Endothelial cell of umbilical vein (primary cell): ENCODE data around the gene CAMTA1. TPM values are rescaled to one million over a fixed set of nuclear protein-coding genes. Genes with fewer than 3 reads are reported as not detected.

Experiments
- BruUV-seq: library from RNA; stranded (reverse); fragments of 400-500 nt; replicated peaks from 2 replicates; lab custom pipeline; 2021; lab: Mats Ljungman, UMichigan
- CTCF ChIA-PET: fragments of 300-600, 350-600 bp; sonication (Branson Sonifier 250); formaldehyde crosslinking; loops from one replicate; lab custom pipeline; 2021; ENCODE audit warnings: antibody characterized with exemption, inconsistent platforms; lab: Charles Lee
- POLR2A ChIA-PET: fragments of 300-600, 350-600 bp; sonication (Branson Sonifier 250); formaldehyde crosslinking; loops from one replicate; lab custom pipeline; 2021; ENCODE audit warnings: antibody characterized with exemption, inconsistent platforms; lab: Charles Lee
- DNase-seq: peaks from one replicate; pipeline ENCODE4 v3.0.0-alpha.2; 2011; ENCODE audit warnings: low read depth, low spot score
- FAIRE-seq: peaks from 2 replicates; lab custom pipeline; 2011; peaks lifted over from hg19 to GRCh38; lab: Jason Lieb, UNC
- H2AFZ ChIP-seq: 2 replicates; pipeline ENCODE4 v1.6.0; 2012; ENCODE audit warnings: low read depth, low read length, control low read depth, inconsistent platforms
- H3K27ac ChIP-seq: 2 replicates; pipeline ENCODE4 v1.5.1; 2011; ENCODE audit warnings: low read depth, mild to moderate bottlenecking, control low read depth, low read length, moderate library complexity; ENCODE audit not compliant: insufficient read depth
- H3K27me3 ChIP-seq, 2 experiments: 2 replicates each; pipeline versions ENCODE4 v1.6.0 to v1.6.1; 2011; ENCODE audit warnings: low read length in 2 of 2, mixed read lengths in 1 of 2; ENCODE audit not compliant: control insufficient read depth in 2 of 2, insufficient read depth in 2 of 2
- H3K36me3 ChIP-seq, 2 experiments: 2 replicates in 1 of 2; 3 replicates in 1 of 2; pipeline ENCODE4 v1.5.1; 2011; ENCODE audit warnings: low read length in 2 of 2, mild to moderate bottlenecking in 1 of 2, moderate library complexity in 1 of 2; ENCODE audit not compliant: control insufficient read depth in 2 of 2, insufficient read depth in 2 of 2; ENCODE audit errors: extremely low read depth in 1 of 2
- H3K4me1 ChIP-seq: 3 replicates; pipeline ENCODE4 v1.5.1; 2011; ENCODE audit warnings: mild to moderate bottlenecking, low read length; ENCODE audit not compliant: control insufficient read depth, insufficient read depth; ENCODE audit errors: extremely low read depth
- H3K4me2 ChIP-seq: 2 replicates; pipeline ENCODE4 v1.6.1; 2011; ENCODE audit warnings: low read length, control low read depth, mixed read lengths; ENCODE audit not compliant: insufficient read depth
- H3K4me3 ChIP-seq, 3 experiments: fragments of 200-600 bp in 1 of 3; sonication (generic), shearing (Covaris generic) in 1 of 3; replicated peaks in 1 of 3; 2 replicates each; pipeline ENCODE4 v1.5.1; 2011 to 2016; ENCODE audit warnings: control low read depth in 3 of 3, low read length in 3 of 3, mild to moderate bottlenecking in 2 of 3, inconsistent platforms in 1 of 3, low read depth in 1 of 3, moderate library complexity in 1 of 3; ENCODE audit not compliant: insufficient read depth in 1 of 3
- H3K79me2 ChIP-seq: 2 replicates; pipeline ENCODE4 v1.6.0; 2012; ENCODE audit warnings: low read length, inconsistent platforms; ENCODE audit not compliant: control insufficient read depth, insufficient read depth
- H3K9ac ChIP-seq: replicated peaks from 2 replicates; pipeline ENCODE3; 2011; ENCODE audit warnings: low read length, control low read depth; ENCODE audit not compliant: insufficient read depth; ENCODE audit errors: extremely low read depth
- H3K9me1 ChIP-seq: replicated peaks from 3 replicates; pipeline ENCODE4 v1.6.0; 2011; ENCODE audit warnings: mild to moderate bottlenecking, low read length; ENCODE audit not compliant: control insufficient read depth, insufficient read depth; ENCODE audit errors: extremely low read depth
- H3K9me3 ChIP-seq: replicated peaks from 2 replicates; pipeline ENCODE4 v1.5.1; 2012; ENCODE audit warnings: low read length, inconsistent platforms; ENCODE audit not compliant: control insufficient read depth, insufficient read depth
- H4K20me1 ChIP-seq: replicated peaks from 2 replicates; pipeline ENCODE3; 2011; ENCODE audit warnings: mild to moderate bottlenecking, low read length; ENCODE audit not compliant: control insufficient read depth, insufficient read depth; ENCODE audit errors: extremely low read depth
- CTCF ChIP-seq, 2 donors: IDR thresholded peaks; 1 replicate in 1 of 2; 2 replicates in 1 of 2; pipeline ENCODE4 v1.5.1; 2011; ENCODE audit warnings: low read length in 2 of 2, mild to moderate bottlenecking in 2 of 2, moderate library complexity in 2 of 2, control low read depth in 1 of 2, inconsistent platforms in 1 of 2, low read depth in 1 of 2; ENCODE audit not compliant: insufficient read depth in 1 of 2; ENCODE audit errors: extremely low read depth in 1 of 2
- EZH2 ChIP-seq: IDR thresholded peaks from 2 replicates; pipeline ENCODE4 v1.6.1; 2012; ENCODE audit warnings: borderline replicate concordance, low read depth, mild to moderate bottlenecking, moderate library complexity, low read length, inconsistent platforms; ENCODE audit not compliant: severe bottlenecking
- FOS ChIP-seq: IDR thresholded peaks from 2 replicates; pipeline ENCODE4 v1.6.1; 2011; ENCODE audit warnings: mild to moderate bottlenecking, low read length, moderate library complexity, borderline replicate concordance; ENCODE audit not compliant: insufficient read depth
- GATA2 ChIP-seq: IDR thresholded peaks from 2 replicates; pipeline ENCODE4 v1.7.0; 2011; ENCODE audit warnings: low read depth, mild to moderate bottlenecking, moderate library complexity, mixed read lengths, low read length; ENCODE audit not compliant: insufficient read length, insufficient read depth
- JUN ChIP-seq: IDR thresholded peaks from 2 replicates; pipeline ENCODE4 v1.6.1; 2011; ENCODE audit warnings: borderline replicate concordance, low read depth; ENCODE audit not compliant: insufficient read length, insufficient read depth
- MYC ChIP-seq: IDR thresholded peaks from one replicate; pipeline ENCODE4 v1.6.1; 2011; ENCODE audit warnings: mild to moderate bottlenecking, low read depth, low read length
- POLR2A ChIP-seq: IDR thresholded peaks from 2 replicates; pipeline ENCODE4 v1.6.1; 2012; ENCODE audit warnings: low read depth, mild to moderate bottlenecking, control low read depth, low read length
- POLR2AphosphoS5 ChIP-seq: IDR thresholded peaks from 2 replicates; pipeline ENCODE4 v1.6.1; 2012; ENCODE audit warnings: low read depth, mild to moderate bottlenecking, control low read depth, low read length, moderate library complexity; ENCODE audit not compliant: insufficient read depth
- dilution Hi-C: fragments of 300-500 bp; cut with MboI; formaldehyde crosslinking; loops from one replicate; pipeline ENCODE4 v1.15.0; 2019; ENCODE audit warnings: low sequenced_read_pairs; ENCODE audit not compliant: extremely low pct_ligation_motif_present
- intact Hi-C: fragments of 100-400 bp; cut with micrococcal nuclease; formaldehyde crosslinking; loops from one replicate; pipeline ENCODE4 v1.10.0; 2022
- polyA plus RNA-seq, 4 experiments: library from polyadenylated mRNA; depleted of rRNA in 3 of 4; stranded (reverse) in 3 of 4; unstranded in 1 of 4; fragments of >200 nt; gene quantifications; 2 replicates each; pipeline versions ENCODE4 v1.2.1 to v1.2.3, GENCODE V29; 2011 to 2012; ENCODE audit warnings: missing spikeins in 1 of 4
- total RNA-seq: library from RNA; stranded (reverse); gene quantifications from 2 replicates; pipeline ENCODE4 v1.2.3, GENCODE V29; 2021
- TF ChIP-seq, protein P1 (sequence below): IDR thresholded peaks from 2 replicates; pipeline ENCODE4 v1.6.1; 2011; ENCODE audit not compliant: insufficient read depth, insufficient read length

Gene CAMTA1
- total and polyA plus RNA-seq, 2 donors (not counting 3 experiments of a cell fraction or from before 2014, with no cell fraction given) = 50.8 to 92.7 TPM

DNA sequence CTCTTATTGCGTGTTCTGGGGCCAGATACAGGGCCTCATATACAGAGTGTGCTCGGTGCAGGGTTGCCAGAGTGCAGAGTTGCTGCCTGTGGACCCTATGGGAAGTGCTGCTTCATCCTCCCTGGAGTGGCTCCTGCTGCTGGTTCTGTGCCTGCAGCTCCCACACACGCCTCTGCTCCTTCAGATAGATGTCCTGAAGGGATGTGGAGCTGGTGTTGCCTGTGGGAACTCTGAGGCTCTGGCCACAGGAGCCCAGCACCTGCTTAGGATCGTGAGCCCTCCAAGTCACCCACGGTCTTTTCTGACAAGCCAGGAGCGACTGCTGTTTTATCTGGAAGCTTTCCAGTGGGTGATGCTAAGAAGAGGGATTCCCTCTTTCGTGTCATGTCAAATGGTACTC lies 120.5 kb downstream of the CAMTA1 start:
- Histone ChIP-seq H4K20me1 (no peaks in the 10 kb centered on the region), H3K4me1 (peaks cover 5% of the 10 kb centered on the region), H3K9me1 (no peaks in the 10 kb centered on the region), H3K9ac (no peak overlapping the region), H3K79me2 (no peaks in the 10 kb centered on the region), H3K4me3 (no peak overlapping the region), H3K4me2 (no peak overlapping the region), H2AFZ (no peak overlapping the region), H3K27me3 (no peaks in the 10 kb centered on the region), H3K9me3 (no peaks in the 10 kb centered on the region), H3K27ac (no peak overlapping the region), H3K36me3 (no peaks in the 10 kb centered on the region)
- DNase-seq = no peak
- dilution Hi-C loops = no loop called here
- no peak for TF ChIP-seq EZH2
- no peak for TF ChIP-seq JUN
- TF ChIP-seq FOS = no peak
- TF ChIP-seq POLR2A = no peak
- no peak for TF ChIP-seq MYC
- no peak for TF ChIP-seq CTCF (IDR thresholded peaks at IDR 0.05; ENCODE audit: extremely low read depth in 1 of 2, insufficient read depth in 1 of 2, low read depth in 1 of 2, low read length in 2 of 2)
- TF ChIP-seq POLR2AphosphoS5 = no peak
- TF ChIP-seq GATA2 = no peak
- TF ChIP-seq, protein P1, sequence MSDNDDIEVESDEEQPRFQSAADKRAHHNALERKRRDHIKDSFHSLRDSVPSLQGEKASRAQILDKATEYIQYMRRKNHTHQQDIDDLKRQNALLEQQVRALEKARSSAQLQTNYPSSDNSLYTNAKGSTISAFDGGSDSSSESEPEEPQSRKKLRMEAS = no peak
- CTCF ChIA-PET = interaction anchor here (1.1 to 2.3 kb wide), 5 partner anchors 8 to 137 kb away, joined by 3 to 8 read pairs (median 4); no protein-coding TSS in a partner anchor
- no TSS peak for BruUV-seq
- intact Hi-C loops = no loop called here
- POLR2A ChIA-PET = no interaction called here
- no peak for FAIRE-seq
